GM23248 (cell line): ENCODE data around the gene PLEKHA1. TPM values are rescaled to one million over a fixed set of nuclear protein-coding genes. Genes with fewer than 3 reads are reported as not detected.

ENCODE experiments used
- DNase-seq: peaks from one replicate; pipeline ENCODE4 v3.0.0-alpha.2; 2015
- H2AFZ ChIP-seq: fragments of 200-600 bp; sonication (generic); 2 replicates; pipeline ENCODE4 v1.6.1; 2016; ENCODE audit warnings: antibody characterized with exemption
- H3F3A ChIP-seq: fragments of 200-600 bp; sonication (generic); 2 replicates; pipeline ENCODE4 v1.6.1; 2016; ENCODE audit warnings: mild to moderate bottlenecking, antibody characterized with exemption, mixed run types; ENCODE audit not compliant: insufficient read depth
- H3K27ac ChIP-seq: fragments of 200-600 bp; sonication (generic); 2 replicates; pipeline ENCODE4 v1.5.1; 2016; ENCODE audit warnings: mild to moderate bottlenecking
- H3K27me3 ChIP-seq: fragments of 200-600 bp; sonication (generic); replicated peaks from 2 replicates; pipeline ENCODE4 v1.6.1; 2016; ENCODE audit warnings: mild to moderate bottlenecking; ENCODE audit not compliant: insufficient read depth
- H3K36me3 ChIP-seq: fragments of 200-600 bp; sonication (generic); 2 replicates; pipeline ENCODE4 v1.6.1; 2016; ENCODE audit warnings: low read depth, mild to moderate bottlenecking
- H3K4me1 ChIP-seq: fragments of 200-600 bp; sonication (generic); 2 replicates; pipeline ENCODE4 v1.6.1; 2016; ENCODE audit warnings: mild to moderate bottlenecking; ENCODE audit not compliant: insufficient read depth
- H3K4me2 ChIP-seq: fragments of 200-600 bp; sonication (generic); one replicate; pipeline ENCODE4 v1.6.1; 2016; ENCODE audit warnings: mild to moderate bottlenecking; ENCODE audit not compliant: unreplicated experiment
- H3K4me3 ChIP-seq: fragments of 200-600 bp; sonication (generic); 2 replicates; pipeline ENCODE4 v1.5.1; 2016; ENCODE audit warnings: mild to moderate bottlenecking
- H3K79me2 ChIP-seq: fragments of 200-600 bp; sonication (generic); 2 replicates; pipeline ENCODE4 v1.6.1; 2016; ENCODE audit warnings: mild to moderate bottlenecking; ENCODE audit not compliant: insufficient read depth
- H3K9ac ChIP-seq: fragments of 200-600 bp; sonication (generic); 2 replicates; pipeline ENCODE4 v1.6.1; 2016; ENCODE audit warnings: mild to moderate bottlenecking
- H3K9me2 ChIP-seq: fragments of 200-600 bp; sonication (generic); 2 replicates; pipeline ENCODE4 v1.6.1; 2016; ENCODE audit warnings: mixed run types, mild to moderate bottlenecking, moderate library complexity; ENCODE audit not compliant: insufficient read depth
- H3K9me3 ChIP-seq: fragments of 200-600 bp; sonication (generic); one replicate; pipeline ENCODE4 v1.6.1; 2017; ENCODE audit warnings: low read depth
- H4K20me1 ChIP-seq: fragments of 200-600 bp; sonication (generic); 2 replicates; pipeline ENCODE4 v1.6.0; 2016; ENCODE audit not compliant: insufficient read depth
- EZH2 ChIP-seq: fragments of 200-600 bp; sonication (generic); IDR thresholded peaks from 2 replicates; pipeline ENCODE4 v1.6.1; 2018; ENCODE audit warnings: antibody characterized with exemption, mild to moderate bottlenecking; ENCODE audit not compliant: insufficient read depth, poor library complexity, severe bottlenecking
- EZH2phosphoT487 ChIP-seq: fragments of 200-600 bp; sonication (generic); IDR thresholded peaks from 2 replicates; pipeline ENCODE4 v1.6.1; 2018; ENCODE audit warnings: antibody characterized with exemption, moderate library complexity, mild to moderate bottlenecking, low read depth; ENCODE audit not compliant: insufficient read depth
- WGBS, 2 experiments: methylation state at CpG; one replicate each; pipeline ENCODE4 v1.1.6; 2015 to 2017; ENCODE audit warnings: low lambda C conversion rate in 2 of 2, low coverage in 1 of 2; ENCODE audit errors: missing lambda C conversion rate in 2 of 2; 5-methylcytosine and 5-hydroxymethylcytosine counted together
- in situ Hi-C: fragments of 300-500 bp; cut with MboI; formaldehyde crosslinking; loops from 2 replicates; pipeline ENCODE4 v1.15.0; 2020
- polyA plus RNA-seq: library from polyadenylated mRNA; unstranded; fragments of >200 nt; fragmentation: Nextera tagmentation; extraction: Ambion mirVana; gene quantifications from 2 replicates; pipeline ENCODE4 v1.2.1, GENCODE V29; 2016
- total RNA-seq: library from RNA; depleted of rRNA; stranded (reverse); fragments of >200 nt; shearing (Covaris generic); gene quantifications from 2 replicates; pipeline ENCODE4 v1.2.3, GENCODE V29; 2014

Gene PLEKHA1
- total and polyA plus RNA-seq, 2 experiments from 2014 or later: 28.7 to 41.0 TPM

DNA sequence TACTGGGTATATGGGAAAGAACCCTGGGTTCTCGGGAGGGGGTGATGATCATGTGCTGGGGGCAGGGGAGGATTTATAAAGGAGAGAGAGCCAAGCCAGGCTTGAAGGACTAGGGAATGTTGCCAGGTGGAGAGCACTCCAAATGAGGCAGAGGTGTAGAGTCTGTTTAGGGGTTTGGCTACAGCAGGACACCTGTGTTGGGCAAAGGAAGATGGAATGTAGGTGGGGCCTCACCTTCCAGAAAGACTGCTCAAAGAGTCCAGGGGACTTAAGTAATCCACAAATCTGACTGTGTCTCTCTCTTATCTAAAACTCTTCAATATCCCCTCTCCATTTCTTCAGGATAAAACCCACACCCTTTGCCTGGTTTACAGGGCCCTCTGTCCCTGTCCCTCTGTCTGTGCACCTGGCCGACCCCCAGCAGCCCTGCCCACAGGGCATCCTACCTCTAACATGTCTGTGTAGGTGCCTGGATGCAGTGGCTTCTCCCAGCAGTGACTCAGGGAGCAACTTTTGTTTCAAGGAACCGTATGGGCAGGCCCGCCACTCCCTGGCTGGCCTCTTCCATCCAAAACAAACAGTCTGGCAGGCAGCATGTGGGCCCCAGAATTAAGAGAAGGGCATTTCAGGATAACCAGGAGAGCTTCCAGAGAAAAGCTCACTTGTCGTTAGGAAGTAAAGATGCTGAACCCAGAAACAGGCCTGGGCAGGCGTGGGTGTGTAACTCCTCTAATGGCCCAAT is 10.6 kb upstream of the PLEKHA1 start:
- no peak overlapping the region for H2AFZ ChIP-seq
- no peaks in the 10 kb centered on the region for H4K20me1 ChIP-seq
- no peak overlapping the region for H3K27ac ChIP-seq
- no peaks in the 10 kb centered on the region for H3K79me2 ChIP-seq
- TF ChIP-seq EZH2: no peak
- TF ChIP-seq EZH2phosphoT487: no peak
- H3K9me3 ChIP-seq: no peaks in the 10 kb centered on the region
- no peak overlapping the region for H3K9ac ChIP-seq
- H3K27me3 ChIP-seq: peaks cover 10% of the 10 kb centered on the region; the same call in 1 of the 2 replicates
- H3K4me1 ChIP-seq: no peaks in the 10 kb centered on the region
- no peak overlapping the region for H3K4me2 ChIP-seq
- no peaks in the 10 kb centered on the region for H3K36me3 ChIP-seq
- no peaks in the 10 kb centered on the region for H3K9me2 ChIP-seq
- in situ Hi-C loops: no loop called here
- no peak overlapping the region for H3K4me3 ChIP-seq
- peak; percentile 13 for DNase-seq
- H3F3A ChIP-seq: no peaks in the 10 kb centered on the region
- 41% methylated on average over 6 of the region's 6 CpGs for WGBS, 2 experiments

DNA sequence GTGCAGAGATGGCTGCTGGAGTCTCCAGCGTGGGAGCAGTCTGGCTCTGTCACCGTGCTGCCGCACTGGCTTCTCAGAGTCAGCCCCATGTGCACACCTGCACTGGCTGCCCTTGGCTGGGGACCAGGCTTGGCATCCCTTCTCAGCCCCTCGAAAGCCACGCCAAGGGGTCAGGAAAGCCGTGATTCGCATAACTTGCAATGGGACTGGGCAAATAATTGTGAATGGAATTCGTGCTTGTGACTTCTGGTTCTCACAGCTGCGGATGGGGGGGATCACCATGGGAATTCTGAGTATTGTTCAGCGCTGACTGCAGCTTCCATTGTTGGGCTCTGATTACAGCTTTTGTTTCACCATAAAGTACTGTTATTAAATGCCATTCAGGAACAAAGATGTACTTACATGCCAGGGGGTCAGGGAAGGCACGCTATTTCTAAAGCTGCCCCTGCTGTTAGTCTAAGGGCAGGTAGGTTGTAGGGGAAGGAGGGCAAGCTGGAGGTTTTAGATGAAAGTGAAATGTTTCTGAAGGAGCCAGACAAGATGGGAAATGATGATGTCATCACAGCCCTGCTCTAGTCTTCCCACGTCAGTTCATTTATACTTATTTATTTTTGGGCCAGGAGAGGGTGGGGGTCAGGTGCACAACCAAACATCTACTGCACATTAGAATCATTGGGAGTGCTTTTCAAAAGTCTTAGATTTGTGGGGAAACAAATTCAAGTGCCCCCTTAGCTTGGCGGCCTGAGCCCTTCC is 5.8 kb upstream of the PLEKHA1 start:
- H2AFZ ChIP-seq: no peak overlapping the region
- DNase-seq: no peak
- peaks cover 10% of the 10 kb centered on the region; the same call in 1 of the 2 replicates for H3K27me3 ChIP-seq
- H3K4me1 ChIP-seq: 0 out of 2 replicates have a peak, but pooled peaks cover 5% of the 10 kb centered on the region
- TF ChIP-seq EZH2phosphoT487: no peak
- no peak for TF ChIP-seq EZH2
- no peak overlapping the region for H3K4me3 ChIP-seq
- H3K27ac ChIP-seq: no peak overlapping the region
- in situ Hi-C loops: no loop called here
- no peaks in the 10 kb centered on the region for H3K9me3 ChIP-seq
- H3F3A ChIP-seq: peaks cover 5% of the 10 kb centered on the region; the same call in 1 of the 2 replicates
- H3K9ac ChIP-seq: no peak overlapping the region
- 71 to 73% methylated on average over 13 of the region's 13 CpGs for WGBS, 2 experiments
- H3K36me3 ChIP-seq: no peaks in the 10 kb centered on the region
- H3K9me2 ChIP-seq: no peaks in the 10 kb centered on the region
- no peaks in the 10 kb centered on the region for H3K79me2 ChIP-seq
- H4K20me1 ChIP-seq: no peaks in the 10 kb centered on the region
- H3K4me2 ChIP-seq: no peak overlapping the region

DNA sequence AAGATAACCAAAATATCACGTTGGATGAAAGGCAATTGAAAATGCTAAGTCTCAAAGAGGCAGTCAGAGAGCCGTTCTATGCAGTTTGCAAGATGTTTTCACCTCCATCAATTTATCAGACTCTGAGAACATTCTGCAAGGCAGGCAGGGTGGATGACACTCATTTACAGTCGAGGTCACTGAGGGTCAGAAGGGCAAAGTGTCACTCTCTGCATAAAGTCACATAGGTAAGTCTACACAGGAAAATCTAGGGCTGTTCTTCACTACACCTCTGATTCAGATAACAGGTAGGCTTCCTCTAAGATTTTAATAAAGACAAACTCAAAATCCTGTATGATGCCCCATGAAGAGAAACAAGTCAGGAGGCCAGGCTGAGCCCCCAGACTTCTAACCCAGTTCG is 1.4 kb upstream of the PLEKHA1 start:
- Histone ChIP-seq H4K20me1 (no peaks in the 10 kb centered on the region), H3K27me3 (peaks cover 3% of the 10 kb centered on the region; the same call in 1 of the 2 replicates), H3K4me1 (peaks cover 17% of the 10 kb centered on the region), H3F3A (peaks cover 6% of the 10 kb centered on the region; the same call in 1 of the 2 replicates), H3K4me3 (peak overlapping the region; percentile 88; the same call in 1 of the 2 replicates), H3K79me2 (peaks cover 29% of the 10 kb centered on the region), H3K4me2 (peak overlapping the region; percentile 94), H3K9me2 (no peaks in the 10 kb centered on the region), H3K27ac (no peak overlapping the region), H3K36me3 (no peaks in the 10 kb centered on the region), H3K9ac (no peak overlapping the region), H2AFZ (peak overlapping the region; percentile 97), H3K9me3 (no peaks in the 10 kb centered on the region)
- TF ChIP-seq EZH2: no peak
- TF ChIP-seq EZH2phosphoT487: no peak
- 43 to 44% methylated on average over 4 of the region's 4 CpGs for WGBS, 2 experiments
- no peak for DNase-seq
- in situ Hi-C loops: no loop called here

DNA sequence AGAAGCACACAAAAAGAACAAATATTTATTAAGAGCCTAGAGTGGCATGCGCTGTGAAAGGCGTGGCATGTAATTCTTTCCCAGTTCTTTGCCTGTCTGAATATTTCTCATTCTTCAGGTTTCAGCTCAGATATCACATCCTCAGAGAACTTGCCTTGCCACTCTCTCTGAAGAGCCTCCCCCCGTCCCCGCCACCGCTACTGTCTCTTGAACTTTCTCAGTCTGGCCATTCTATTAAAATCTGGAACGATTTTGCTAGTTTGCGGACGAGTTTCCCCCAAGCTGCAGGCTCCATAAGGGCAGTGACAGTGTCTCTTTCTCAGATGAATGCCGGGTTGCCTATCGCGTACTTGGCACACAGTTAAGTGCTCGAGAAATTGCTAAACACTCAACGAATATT is 787 bp upstream of the PLEKHA1 start:
- Histone ChIP-seq H4K20me1 (no peaks in the 10 kb centered on the region), H3F3A (peaks cover 6% of the 10 kb centered on the region; the same call in 1 of the 2 replicates), H3K4me3 (peak overlapping the region; percentile 88), H3K9ac (peak overlapping the region; percentile 82), H3K79me2 (peaks cover 35% of the 10 kb centered on the region), H3K9me3 (no peaks in the 10 kb centered on the region), H2AFZ (peak overlapping the region; percentile 97), H3K27ac (peak overlapping the region; percentile 50), H3K27me3 (no peaks in the 10 kb centered on the region), H3K36me3 (no peaks in the 10 kb centered on the region), H3K9me2 (no peaks in the 10 kb centered on the region), H3K4me1 (peaks cover 17% of the 10 kb centered on the region), H3K4me2 (peak overlapping the region; percentile 94)
- 2% methylated on average over 13 of the region's 13 CpGs for WGBS, 2 experiments
- in situ Hi-C loops: no loop called here
- TF ChIP-seq EZH2 (no peak), EZH2phosphoT487 (no peak)
- peak; percentile 57 for DNase-seq
